Heart right ventricle (tissue), 16 donors: ENCODE measurements around the gene TIGIT. TPM values are rescaled to one million over a fixed set of nuclear protein-coding genes. Genes with fewer than 3 reads are reported as not detected.
A peak's percentile ranks its signal among the peaks of the same experiment; 100 is the strongest.

ENCODE experiments used
- ATAC-seq, 8 donors: fragments of 200-7000 bp; cut with Tn5 transposase; one replicate each; pipeline ENCODE4 v1.9.1; 2020; ENCODE audit warnings: mild to moderate bottlenecking in 8 of 8, moderate library complexity in 8 of 8, moderate number of reproducible peaks in 1 of 8
- DNase-seq, 2 donors: peaks; one replicate each; pipeline ENCODE4 v3.0.0-alpha.2; 2020
- H3K27ac ChIP-seq, 10 donors: fragments of 200-600 bp; sonication (generic) in 2 of 10; one replicate each; pipeline versions ENCODE4 v1.5.0 to v1.8.0; 2020 to 2022; ENCODE audit warnings: mild to moderate bottlenecking in 3 of 10
- H3K27me3 ChIP-seq, 7 donors: fragments of 200-600 bp; one replicate each; pipeline ENCODE4 v1.8.0; 2021 to 2022; ENCODE audit warnings: mild to moderate bottlenecking in 2 of 7
- H3K36me3 ChIP-seq, 9 donors: fragments of 200-600 bp; sonication (generic) in 1 of 9; one replicate each; pipeline versions ENCODE4 v1.5.0 to v1.8.0; 2020 to 2022; ENCODE audit warnings: mild to moderate bottlenecking in 2 of 9
- H3K4me1 ChIP-seq, 9 donors: fragments of 200-600 bp; sonication (generic) in 1 of 9; one replicate each; pipeline versions ENCODE4 v1.5.0 to v1.8.0; 2020 to 2022; ENCODE audit warnings: mild to moderate bottlenecking in 4 of 9
- H3K4me3 ChIP-seq, 10 donors: fragments of 200-600 bp; sonication (generic) in 2 of 10; one replicate each; pipeline versions ENCODE4 v1.5.0 to v1.8.0; 2020 to 2022; ENCODE audit warnings: mild to moderate bottlenecking in 7 of 10, moderate library complexity in 2 of 10
- H3K9me3 ChIP-seq, 11 donors: fragments of 200-600 bp in 10 of 11; sonication (generic) in 2 of 11; one replicate each; pipeline versions ENCODE4 v1.5.0 to v1.8.0; 2013 to 2022; ENCODE audit warnings: mild to moderate bottlenecking in 2 of 11, control low read depth in 1 of 11, moderate library complexity in 1 of 11
- CTCF ChIP-seq, 9 donors: fragments of 200-600 bp; sonication (generic) in 2 of 9; IDR thresholded peaks; one replicate each; pipeline versions ENCODE4 v1.5.0 to v1.8.0; 2021 to 2022; ENCODE audit warnings: antibody characterized with exemption in 9 of 9, mild to moderate bottlenecking in 5 of 9, moderate library complexity in 1 of 9
- WGBS, 2 donors: extraction: QIAGEN DNeasy Blood & Tissue Kit; methylation state at CpG; one replicate each; pipeline ENCODE4 v1.1.7; 2013; ENCODE audit warnings: inconsistent platforms in 1 of 2; 5-methylcytosine and 5-hydroxymethylcytosine counted together
- intact Hi-C, 10 donors: fragments of 100-400 bp; cut with DNase I; formaldehyde crosslinking; loops; one replicate each; pipeline versions ENCODE4 v1.11.1 to v1.14.2; 2022
- polyA plus RNA-seq, 2 donors: library from polyadenylated mRNA; stranded (reverse); fragments of 200-250 nt; gene quantifications; one replicate each; pipeline ENCODE4 v1.2.3, GENCODE V29; 2013
- total RNA-seq, 10 donors: library from RNA; stranded (reverse); fragmentation: NEBNext Ultra II Directional in 3 of 10; extraction: Animal tissue kit (Norgen Biotek cat#: 25700) in 3 of 10; gene quantifications; one replicate each; pipeline versions ENCODE4 v1.2.1 to v1.2.4, GENCODE V29; 2021 to 2023
- donor health status: Arrhythmogenic right ventricular cardiomyopathy.
- donor health status: ischemic (EF 13 %, LVEDD 7.1; RV severe dilation, severe dysfunction).
- donor health status: healthy with polysubstance abuse.
- donor health status: DM: no; HTN: yes; CAD: no.
- donor health status: DM: no; HTN: no; CAD: no.
- donor health status: ischemic (EF 25% LVEDD 6.9; RV normal size, moderate dysfunction).
- donor health status: ischemic (EF 25% LVEDD 5.7; RV mildly dilated, moderate dysfunction).
- donor health status: healthy.
- donor health status: DM: yes; HTN: yes; CAD: no.
- donor health status: Ischemic cardiomyopathy.
- donor health status: ischemic (EF 35%, LVEDD 5.7; RV mildly dilated, moderate dysfunction).
- donor health status: nonischemic (EF 11% LVEDD 7.7; RV severe dilation, severe dysfunction).
- donor health status: DM: yes; HTN: yes; CAD: no.
- donor health status: PGD.
- donor health status: ischemic (EF 29% LVEDD 5.4; RV normal size, mild dysfunction).
- donor health status: nonischemic (EF 23%, LVEDD 6.1; RV moderate dilation, normal function).

The TIGIT gene
- total and polyA plus RNA-seq, 12 donors: 0.07 to 2.5 (median 0.36) TPM; not detected in 5

GRCh38 chr3:114336857-114337256 lies 43.0 kb downstream of the TIGIT start:
- DNase-seq: no peak
- WGBS, 2 donors: 89 to 90% methylated on average over 3 of the region's 3 CpGs
- Histone ChIP-seq H3K4me3 (no peak overlapping the region), H3K36me3 (peaks cover 0 to 56% (median 10%) of the 10 kb centered on the region in 9 donors), H3K4me1 (peaks cover 0 to 38% (median 14%) of the 10 kb centered on the region in 9 donors), H3K27me3 (no peaks in the 10 kb centered on the region), H3K27ac (no peak overlapping the region), H3K9me3 (peaks cover 0 to 6% (median 0%) of the 10 kb centered on the region in 11 donors)
- no peak for TF ChIP-seq CTCF (IDR thresholded peaks at IDR 0.05)
- intact Hi-C loops: no loop called here
- no peak for ATAC-seq

GRCh38 chr3:114338651-114339357 lies 45.0 kb downstream of the TIGIT start:
- WGBS, 2 donors: 93% methylated on average over 19 of the region's 19 CpGs
- intact Hi-C loops: no loop called here
- H3K27me3 ChIP-seq: no peaks in the 10 kb centered on the region
- DNase-seq (no peak), ATAC-seq (peak in 2 of 8 donors; percentile 31 to 33)
- H3K4me1 ChIP-seq: peaks cover 0 to 30% (median 9%) of the 10 kb centered on the region in 9 donors
- H3K27ac ChIP-seq: peak overlapping the region in 2 of 10 donors; percentile 5 to 64
- H3K9me3 ChIP-seq: no peaks in the 10 kb centered on the region
- TF ChIP-seq CTCF (IDR thresholded peaks at IDR 0.05): no peak
- H3K4me3 ChIP-seq: no peak overlapping the region
- H3K36me3 ChIP-seq: peaks cover 0 to 72% (median 10%) of the 10 kb centered on the region in 9 donors

GRCh38 chr3:114344492-114344891 lies 50.7 kb downstream of the TIGIT start:
- ATAC-seq: no peak
- WGBS, 2 donors: 91 to 93% methylated on average over 1 of the region's 1 CpG
- H3K9me3 ChIP-seq: no peaks in the 10 kb centered on the region
- H3K4me3 ChIP-seq: no peak overlapping the region
- H3K27me3 ChIP-seq: no peaks in the 10 kb centered on the region
- no peak for TF ChIP-seq CTCF (IDR thresholded peaks at IDR 0.05)
- DNase-seq: no peak
- peaks cover 0 to 5% (median 0%) of the 10 kb centered on the region in 9 donors for H3K4me1 ChIP-seq
- intact Hi-C loops: no loop called here
- no peak overlapping the region for H3K27ac ChIP-seq
- peaks cover 0 to 96% (median 11%) of the 10 kb centered on the region in 9 donors for H3K36me3 ChIP-seq

- Histone ChIP-seq H3K4me3 (no peak overlapping the region), H3K36me3 (peaks cover 0 to 67% (median 26%) of the 10 kb centered on the region in 9 donors), H3K9me3 (peaks cover 0 to 5% (median 0%) of the 10 kb centered on the region in 11 donors), H3K27me3 (no peaks in the 10 kb centered on the region), H3K4me1 (peaks cover 0 to 4% (median 0%) of the 10 kb centered on the region in 9 donors), H3K27ac (no peak overlapping the region)
- no peak for TF ChIP-seq CTCF (IDR thresholded peaks at IDR 0.05)
- WGBS, 2 donors: 98% methylated on average over 12 of the region's 12 CpGs
- no peak for DNase-seq
- ATAC-seq: peak in 2 of 8 donors; percentile 7 to 20
- intact Hi-C loops: loop anchor here in 1 of 10 donors (10.0 kb wide), 1 partner anchor 815 kb away; no protein-coding TSS in a partner anchor
These were observed 56.4 kb downstream of the TIGIT start for GRCh38 chr3:114350271-114350670.
